SIG-M5 (cell line): ENCODE results near the gene RAPGEF2.
A peak's percentile ranks its signal among the peaks of the same experiment; 100 is the strongest.
"Not testable (repeated sequence)": the region's sequence is repeated elsewhere in the genome, so short reads cannot be mapped to it uniquely, and the experiment has no call there.

Experiments
- DNase-seq: peaks from one replicate; lab custom pipeline; 2025; lab: John Stamatoyannopoulos, UW

Gene RAPGEF2, protein sequence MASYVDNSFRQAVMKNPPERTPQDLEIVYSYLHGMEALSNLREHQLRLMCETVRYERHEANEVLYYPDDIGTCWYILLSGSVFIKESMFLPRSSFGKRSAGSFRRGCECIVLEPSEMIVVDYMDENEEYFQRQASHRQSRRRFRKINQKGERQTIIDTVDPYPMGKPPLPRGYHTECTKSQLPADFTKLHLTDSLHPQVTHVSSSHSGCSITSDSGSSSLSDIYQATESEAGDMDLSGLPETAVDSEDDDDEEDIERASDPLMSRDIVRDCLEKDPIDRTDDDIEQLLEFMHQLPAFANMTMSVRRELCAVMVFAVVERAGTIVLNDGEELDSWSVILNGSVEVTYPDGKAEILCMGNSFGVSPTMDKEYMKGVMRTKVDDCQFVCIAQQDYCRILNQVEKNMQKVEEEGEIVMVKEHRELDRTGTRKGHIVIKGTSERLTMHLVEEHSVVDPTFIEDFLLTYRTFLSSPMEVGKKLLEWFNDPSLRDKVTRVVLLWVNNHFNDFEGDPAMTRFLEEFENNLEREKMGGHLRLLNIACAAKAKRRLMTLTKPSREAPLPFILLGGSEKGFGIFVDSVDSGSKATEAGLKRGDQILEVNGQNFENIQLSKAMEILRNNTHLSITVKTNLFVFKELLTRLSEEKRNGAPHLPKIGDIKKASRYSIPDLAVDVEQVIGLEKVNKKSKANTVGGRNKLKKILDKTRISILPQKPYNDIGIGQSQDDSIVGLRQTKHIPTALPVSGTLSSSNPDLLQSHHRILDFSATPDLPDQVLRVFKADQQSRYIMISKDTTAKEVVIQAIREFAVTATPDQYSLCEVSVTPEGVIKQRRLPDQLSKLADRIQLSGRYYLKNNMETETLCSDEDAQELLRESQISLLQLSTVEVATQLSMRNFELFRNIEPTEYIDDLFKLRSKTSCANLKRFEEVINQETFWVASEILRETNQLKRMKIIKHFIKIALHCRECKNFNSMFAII (N-terminal part only)

DNA sequence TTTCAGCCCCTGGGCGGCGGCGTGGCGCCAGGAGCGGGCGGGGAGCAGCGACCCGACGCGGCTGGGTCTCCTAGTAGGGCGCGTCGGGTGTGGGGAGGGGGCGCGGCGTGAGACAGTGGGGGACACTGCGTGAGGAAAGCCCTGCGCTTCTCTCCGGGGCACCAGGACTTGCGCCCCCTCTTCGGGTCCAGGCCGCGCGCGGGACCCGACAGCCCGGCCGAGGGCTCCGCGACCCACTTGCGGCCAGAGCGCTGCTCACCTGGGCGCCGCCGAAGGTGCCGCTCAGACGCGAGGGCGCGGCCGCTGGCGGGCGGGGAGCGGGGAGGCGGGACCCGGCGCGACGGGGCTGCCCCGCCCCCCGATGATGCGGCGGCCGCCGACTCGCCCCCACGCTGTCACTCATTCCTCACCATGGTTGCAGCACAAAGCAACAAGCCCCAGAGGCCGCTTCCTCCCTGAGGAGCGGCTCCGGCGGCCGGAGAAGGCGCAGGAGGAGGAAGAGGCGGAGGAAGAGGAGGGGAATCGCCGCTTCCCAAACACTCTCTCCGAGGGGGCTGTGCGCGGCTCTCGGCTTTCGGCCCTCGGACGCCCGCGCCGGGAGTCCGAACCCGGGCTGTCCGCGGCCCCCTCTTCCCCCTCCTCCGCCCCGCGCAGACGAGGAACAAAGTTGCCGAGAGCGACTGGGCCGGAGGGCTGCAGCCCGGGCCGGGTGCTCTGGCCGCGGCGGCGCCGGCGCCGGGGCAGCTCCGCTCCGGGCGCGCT is at the start of gene RAPGEF2:
TSS of gene RAPGEF2 (plus strand) at position 458 of the 762 bp plus-strand sequence. CDS start 1,084 bp downstream, outside the sequence.
- peak; percentile 56 for DNase-seq

DNA sequence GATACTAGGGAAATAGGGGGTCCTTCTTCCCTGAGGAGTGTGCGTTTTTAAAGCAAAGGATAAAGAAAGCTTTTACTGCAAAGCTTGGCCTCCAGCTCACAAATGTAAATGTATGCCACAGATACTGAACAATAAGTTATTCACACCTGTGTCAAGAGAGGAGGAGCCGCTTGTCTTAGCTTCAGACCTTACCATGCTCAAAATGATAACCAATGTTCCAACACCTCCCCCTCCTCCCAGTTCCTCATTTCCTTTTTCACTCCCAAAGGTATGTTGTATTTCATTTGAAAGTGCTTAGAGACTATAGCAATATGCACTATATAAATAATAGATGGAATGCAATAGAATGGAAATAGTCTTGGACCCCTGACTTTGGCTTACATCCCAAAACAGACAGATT is 47.0 kb upstream of the RAPGEF2 start:
- no peak for DNase-seq

DNA sequence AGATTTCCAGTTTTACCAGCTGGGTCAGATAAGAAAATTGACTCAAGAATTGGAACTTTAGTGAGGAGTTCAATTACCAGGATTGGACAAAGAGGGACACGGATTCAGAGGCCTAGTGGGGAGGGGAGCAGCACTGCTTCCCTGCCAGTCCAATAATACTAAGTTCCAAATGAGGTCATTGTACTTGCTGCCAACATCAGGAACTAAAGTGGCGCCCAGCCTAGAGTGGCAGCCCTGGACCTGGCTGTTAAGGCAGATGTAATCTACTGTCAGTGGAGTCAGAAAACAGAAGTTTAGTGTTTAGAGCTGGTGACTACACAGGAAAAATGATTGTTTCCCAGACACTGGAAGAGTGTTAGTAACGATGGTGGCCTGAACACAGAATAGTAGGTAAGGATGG is 42.7 kb upstream of the RAPGEF2 start:
- no peak for DNase-seq

DNA sequence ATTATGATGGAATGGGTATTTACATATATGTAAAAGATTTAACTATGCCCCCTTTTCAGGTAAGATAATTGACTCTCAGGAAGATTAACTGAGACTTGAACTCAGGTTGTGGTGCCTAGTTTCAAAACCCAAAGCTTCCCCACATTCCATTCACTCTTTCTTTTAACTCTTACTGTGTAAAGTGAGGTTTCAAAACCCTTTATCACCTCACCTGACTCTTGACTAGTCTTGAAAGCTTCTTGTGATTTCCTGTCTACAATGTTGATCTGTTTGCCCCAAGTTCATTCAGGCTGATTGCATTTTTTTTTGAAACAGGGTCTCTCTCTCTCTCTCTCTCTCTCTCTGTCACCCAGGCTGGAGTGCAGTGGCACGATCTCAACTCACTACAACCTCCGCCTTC is 40.5 kb upstream of the RAPGEF2 start:
- no peak for DNase-seq

DNA sequence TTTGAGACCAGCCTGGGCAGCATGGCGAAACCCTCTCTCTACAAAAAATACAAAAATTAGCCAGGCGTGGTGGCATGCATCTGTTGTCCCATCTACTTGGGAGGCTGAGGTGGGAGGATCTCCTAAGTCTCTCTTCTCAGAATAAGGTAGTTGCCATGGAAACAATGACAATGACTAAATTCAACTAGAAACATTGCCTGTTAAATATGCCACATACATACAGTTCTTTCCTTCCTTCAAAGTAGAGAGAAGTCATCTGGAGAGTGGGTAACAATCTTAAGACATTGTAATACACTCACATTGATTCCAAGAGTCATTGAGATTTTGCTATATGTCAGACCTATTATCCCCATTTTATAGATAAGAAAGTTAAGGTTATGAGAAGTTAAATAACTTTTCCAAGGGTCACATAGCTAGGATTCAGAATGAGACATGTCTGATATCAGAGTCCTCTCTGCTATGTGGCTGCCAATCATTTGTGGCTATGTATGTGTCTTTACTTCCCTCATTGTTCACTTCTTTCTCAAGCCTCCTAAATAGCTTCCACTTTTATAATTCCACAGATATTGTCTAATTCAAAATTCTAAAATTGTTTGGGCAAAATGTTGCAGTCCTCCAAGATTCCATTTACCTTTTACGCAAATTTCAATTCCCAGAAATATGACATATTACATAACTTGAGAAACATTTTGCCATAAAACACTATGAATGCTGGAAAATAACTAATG is 37.2 kb upstream of the RAPGEF2 start:
- DNase-seq: no peak

DNA sequence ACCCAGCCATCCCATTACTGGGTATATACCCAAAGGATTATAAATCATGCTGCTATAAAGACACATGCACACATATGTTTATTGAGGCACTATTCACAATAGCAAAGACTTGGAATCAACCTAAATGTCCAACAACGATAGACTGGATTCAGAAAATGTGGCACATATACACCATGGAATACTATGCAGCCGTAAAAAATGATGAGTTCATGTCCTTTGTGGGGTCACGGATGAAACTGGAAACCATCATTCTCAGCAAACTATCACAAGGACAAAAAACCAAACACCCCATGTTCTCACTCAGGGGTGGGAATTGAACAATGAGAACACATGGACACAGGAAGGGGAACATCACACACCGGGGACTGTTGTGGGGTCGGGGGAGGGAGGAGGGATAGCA is 34.7 kb upstream of the RAPGEF2 start:
- DNase-seq: not testable (repeated sequence)

DNA sequence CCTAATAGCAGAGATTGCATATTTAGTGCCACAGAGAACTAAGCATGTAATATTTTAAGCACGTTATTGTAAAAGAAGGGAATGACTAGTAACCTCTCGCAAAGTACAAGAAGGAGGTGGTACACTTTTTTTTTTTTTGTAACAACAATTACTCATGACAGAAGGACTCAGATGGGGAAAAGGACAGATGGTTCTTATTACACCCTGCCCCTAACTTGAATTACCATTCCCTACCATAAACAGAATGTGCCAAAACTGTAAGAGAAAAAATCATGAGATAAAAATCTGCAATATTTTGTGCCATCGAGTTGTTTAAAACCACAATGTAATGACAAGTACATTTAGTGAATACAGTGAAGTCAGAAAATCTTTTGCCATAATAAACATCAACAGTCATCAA is 33.0 kb upstream of the RAPGEF2 start:
- DNase-seq: no peak

DNA sequence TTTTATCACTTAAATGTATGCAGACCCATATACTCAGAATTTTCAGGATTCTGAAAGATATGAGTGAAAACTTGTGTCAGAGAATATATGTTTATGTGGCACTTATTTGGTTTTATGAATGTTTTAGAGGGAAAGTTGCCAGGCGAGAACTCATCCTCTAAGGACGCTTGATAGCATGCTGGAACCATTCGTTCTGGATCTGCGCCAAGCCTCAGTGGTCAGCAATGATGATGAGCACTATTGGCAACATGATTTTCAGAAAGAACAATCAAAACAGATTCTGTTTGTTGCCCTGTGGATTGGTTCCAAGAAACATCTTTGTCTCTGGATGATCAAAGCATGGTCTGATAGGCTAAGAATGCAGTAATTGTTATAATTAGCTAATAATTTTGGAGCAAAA is 32.1 kb upstream of the RAPGEF2 start:
- DNase-seq: no peak

DNA sequence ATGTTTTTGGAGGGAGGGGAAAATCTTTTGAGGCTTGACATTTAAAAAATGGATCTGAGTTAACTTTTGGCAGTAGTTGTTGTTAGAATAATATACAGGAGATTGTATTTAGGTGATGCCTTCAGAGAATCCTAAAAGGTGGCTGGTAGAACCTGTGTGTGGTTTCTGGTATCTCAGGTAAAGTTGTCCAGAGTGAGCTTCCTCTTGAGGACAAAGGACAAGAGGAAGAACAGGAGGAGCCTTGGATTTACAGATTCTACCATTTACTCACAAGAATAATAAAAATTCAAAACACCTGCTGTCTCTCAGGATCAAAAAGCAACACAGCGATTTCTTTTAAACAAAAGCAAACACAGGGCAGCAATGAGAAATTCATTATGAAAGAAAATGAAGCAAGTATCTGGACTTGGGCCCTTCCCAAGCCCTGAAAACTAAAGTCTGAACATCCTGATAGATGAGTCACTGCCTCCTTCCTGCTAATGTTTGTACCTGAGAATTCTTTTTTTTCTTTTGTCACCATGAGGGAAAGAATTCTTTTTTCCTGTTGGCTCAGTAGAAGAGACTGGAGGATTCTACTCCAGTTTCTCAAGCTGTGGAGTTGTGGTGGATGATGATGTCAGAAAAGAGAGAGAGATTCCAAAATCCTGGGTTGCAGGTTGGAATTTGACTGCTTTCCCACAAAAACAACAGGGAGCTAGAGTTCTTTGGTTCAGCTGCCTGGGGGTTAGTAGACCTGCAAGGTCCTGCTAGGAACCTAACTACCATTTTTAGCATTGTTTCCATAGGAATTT is 31.5 kb upstream of the RAPGEF2 start:
- DNase-seq: no peak

DNA sequence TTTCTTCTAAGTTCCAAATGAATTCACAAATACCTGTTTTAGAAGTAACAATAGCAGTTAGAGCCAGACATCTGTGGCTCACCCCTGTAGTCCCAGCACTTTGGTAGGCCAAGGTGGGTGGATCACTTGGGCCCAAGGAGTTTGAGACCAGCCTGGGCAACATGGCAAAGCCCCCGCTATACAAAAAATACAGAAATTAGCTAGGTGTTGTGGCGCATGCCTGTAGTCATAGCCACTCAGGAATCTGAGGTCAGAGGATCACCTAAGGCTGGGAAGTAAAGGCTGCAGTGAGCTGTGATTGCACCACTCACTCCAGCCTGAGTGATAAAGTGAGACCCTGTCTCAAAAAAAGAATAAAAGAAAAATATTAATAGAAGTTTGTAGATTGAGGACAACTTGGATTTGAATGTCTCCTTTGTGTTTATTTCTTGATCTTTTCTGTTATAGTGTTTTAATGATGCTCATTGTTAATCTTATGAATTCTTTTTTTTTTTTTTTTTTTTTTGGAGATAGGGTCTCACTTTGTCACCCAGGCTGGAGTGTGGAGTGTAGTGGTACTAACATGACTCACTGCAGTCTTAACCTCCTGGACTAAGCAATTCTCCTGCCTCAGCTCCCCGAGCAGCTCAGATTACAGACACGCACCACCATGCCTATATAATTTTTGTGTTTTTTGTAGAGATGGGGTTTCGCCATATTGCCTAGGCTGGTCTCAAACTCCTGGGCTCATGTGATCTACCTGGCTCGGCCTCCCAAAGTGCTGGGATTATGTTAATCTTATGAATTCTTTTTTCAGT is 30.7 kb upstream of the RAPGEF2 start:
- no peak for DNase-seq

DNA sequence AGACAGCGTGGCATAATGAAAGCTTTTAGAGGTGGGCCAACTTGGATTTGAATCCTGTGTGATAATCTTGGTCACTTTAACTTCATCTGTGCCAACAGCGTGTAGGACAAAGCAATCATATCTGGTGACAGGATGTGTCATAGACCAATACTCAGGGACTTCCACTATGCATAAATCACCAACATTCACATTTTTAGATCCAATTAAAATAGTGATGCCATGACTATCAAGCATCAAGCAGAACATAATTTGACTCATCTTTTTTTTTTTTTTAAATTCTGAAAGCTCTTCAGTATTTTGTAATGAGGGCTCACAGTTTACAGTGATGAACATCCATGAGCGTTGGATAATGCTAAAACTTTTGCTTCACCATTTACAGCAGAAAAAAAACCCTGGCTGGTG is 27.3 kb upstream of the RAPGEF2 start:
- DNase-seq: no peak

DNA sequence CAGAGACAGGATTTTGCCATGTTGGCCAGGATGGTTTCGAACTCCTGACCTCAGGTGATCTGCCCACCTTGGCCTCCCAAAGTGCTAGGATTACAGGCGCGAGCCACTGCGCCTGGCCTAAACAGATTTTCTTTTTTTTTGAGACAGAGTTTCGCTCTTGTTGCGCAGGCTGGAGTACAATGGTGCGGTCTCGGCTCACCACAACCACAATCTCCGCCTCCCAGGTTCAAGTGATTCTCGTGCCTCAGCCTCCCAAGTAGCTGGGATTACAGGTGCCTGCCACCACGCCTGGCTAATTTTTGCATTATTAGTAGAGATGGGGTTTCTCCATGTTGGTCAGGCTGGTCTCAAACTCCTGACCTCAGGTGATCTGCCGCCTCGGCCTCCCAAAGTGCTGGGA is 25.9 kb upstream of the RAPGEF2 start:
- not testable (repeated sequence) for DNase-seq

DNA sequence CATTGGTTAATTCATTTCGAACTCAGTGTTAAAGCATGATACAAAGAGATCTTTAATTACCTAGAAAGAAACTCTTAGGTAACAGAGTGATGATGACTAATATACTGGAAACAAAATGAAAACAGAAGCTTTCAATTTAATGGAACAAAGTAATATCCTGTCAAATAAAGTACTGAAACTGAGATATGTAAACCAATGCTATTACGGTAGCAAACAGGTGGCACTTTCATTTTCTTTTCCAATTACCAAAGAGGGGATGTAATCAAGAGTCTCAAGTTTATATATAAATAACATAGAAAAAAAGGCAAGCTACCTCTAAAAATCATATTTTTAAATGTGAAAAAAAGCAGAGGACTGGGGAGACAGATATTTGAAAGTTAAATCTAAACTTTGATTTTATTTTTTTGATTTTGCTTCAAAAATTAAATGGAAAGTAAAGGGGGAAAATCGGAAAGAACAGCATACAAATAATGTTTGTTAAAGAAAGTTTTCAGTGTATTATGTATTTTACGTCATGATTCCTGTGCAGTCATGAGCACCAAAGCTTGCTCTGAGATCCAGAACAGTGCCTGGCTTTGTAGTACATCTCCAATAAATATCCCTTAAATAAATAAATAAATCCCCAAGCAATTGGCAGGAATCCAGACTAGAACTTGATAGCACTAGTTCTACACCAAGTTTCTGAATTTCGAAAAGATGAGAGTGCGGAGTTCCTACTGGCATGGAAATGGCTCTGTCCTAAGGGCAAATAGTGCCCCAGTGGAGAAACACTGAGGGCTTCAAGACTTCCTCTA is 25.0 kb upstream of the RAPGEF2 start:
- no peak for DNase-seq

DNA sequence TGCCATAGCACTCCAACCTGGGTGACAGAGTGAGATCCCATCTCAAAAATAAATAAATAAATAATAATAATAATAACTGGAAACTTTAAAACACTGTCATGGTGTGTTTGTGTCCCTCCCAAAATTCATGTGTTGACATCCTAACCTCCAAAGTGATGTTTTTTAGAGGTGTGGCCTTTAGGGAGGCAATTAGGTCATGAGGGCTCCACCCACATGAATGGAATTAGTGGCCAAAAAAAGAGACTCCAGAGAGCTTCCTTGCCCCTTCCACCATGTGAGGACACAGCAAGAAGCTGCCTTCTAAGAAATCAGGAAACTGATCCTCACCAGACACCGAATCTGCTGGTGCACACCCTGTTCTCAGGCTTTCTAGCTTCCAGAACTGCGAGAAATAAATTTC is 23.8 kb upstream of the RAPGEF2 start:
- DNase-seq: no peak

DNA sequence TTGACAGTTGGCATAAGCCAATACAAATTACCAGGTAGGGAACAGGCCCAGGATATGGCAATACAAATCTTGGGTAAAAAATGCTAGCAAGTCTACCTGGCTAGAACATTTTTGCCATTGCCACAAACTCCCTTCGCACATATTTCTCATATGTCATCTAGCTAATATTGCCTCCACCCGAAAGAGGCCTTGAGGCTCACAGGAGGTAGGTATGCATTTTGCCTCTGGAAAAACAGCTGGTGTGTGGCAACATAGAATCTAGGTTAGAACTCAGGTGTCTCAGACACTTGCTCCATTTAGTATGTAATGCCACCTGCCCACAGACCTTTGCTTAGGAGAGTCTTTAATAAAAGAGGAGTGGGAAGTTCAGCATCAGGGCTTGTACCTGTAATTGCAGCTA is 16.3 kb upstream of the RAPGEF2 start:
- no peak for DNase-seq

DNA sequence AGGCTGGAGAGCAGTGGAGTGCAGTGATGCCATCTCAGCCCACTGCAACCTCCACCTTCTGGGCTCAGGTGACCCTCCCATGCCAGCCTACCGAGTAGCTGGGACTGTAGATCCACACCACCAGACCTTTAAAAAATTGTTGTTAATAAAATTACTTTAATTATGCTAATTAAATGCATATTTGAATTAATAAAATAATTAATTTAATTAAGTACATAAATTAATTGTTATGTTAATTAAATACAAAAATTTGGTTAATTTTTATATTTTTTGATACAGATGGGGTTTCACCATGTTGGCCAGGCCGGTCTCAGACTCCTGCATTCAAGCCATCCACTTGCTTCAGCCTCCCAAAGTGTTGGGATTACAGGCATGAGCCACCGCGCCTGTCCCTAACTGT is 12.6 kb upstream of the RAPGEF2 start:
- no peak for DNase-seq

DNA sequence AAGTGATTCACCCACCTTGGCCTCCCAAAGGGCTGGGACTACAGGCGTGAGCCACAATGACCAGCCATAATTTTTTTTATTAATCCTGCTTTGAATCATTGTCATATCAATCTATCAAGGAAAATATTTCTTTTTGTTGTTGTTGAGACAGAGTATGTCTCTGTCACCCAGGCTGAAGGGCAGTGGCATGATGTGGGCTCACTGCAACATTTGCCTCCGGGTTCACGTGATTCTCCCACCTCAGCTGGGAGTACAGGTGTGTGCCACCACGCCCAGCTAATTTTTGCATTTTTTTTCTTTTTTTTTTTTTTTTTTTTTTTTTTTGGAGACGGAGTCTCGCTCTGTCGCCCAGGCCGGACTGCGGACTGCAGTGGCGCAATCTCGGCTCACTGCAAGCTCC is 8.7 kb upstream of the RAPGEF2 start:
- DNase-seq: not testable (repeated sequence)

DNA sequence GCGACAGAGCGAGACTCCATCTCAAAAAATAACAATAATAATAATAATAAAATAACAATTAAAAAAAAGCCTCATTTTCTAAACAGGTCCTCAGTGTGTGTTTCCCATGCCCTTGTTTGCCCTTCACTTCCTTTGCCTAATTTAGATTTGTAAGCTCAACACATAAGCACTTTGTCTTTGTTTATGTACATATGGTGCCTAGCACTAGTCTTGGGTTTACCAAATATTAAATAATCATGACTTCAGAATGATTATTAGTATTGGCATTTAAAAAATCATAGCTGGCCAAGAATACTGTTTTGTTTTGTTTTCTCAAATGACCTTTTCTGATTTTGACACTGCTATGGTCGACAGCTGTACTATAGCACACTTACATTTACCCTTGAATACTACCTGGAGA is 6.4 kb upstream of the RAPGEF2 start:
- DNase-seq: no peak

DNA sequence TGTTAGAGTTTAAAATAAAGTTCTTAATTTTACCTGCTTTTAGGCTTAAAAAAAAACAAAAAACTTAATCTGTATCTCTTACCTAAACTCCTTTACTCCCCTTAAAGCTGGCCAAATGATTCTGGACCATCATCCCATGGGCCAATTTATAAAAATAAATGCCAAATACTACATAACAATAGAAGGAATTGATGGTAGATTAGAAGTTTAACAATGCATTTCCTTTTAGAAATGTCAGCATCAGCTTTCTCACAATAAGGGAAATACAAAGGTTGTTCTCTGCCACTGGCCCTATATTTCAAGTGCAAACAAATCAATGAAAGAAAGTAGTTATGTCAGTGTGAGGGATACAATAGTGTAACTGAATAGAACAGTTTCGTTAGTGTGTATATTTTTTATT is 5.7 kb upstream of the RAPGEF2 start:
- no peak for DNase-seq
